ENCODE results near the gene EFNA2. TPM values are rescaled to one million over a fixed set of nuclear protein-coding genes. Genes with fewer than 3 reads are reported as not detected.

Gene EFNA2
- total RNA-seq, 1 experiment from 2014 or later, result 11.4 TPM

DNA sequence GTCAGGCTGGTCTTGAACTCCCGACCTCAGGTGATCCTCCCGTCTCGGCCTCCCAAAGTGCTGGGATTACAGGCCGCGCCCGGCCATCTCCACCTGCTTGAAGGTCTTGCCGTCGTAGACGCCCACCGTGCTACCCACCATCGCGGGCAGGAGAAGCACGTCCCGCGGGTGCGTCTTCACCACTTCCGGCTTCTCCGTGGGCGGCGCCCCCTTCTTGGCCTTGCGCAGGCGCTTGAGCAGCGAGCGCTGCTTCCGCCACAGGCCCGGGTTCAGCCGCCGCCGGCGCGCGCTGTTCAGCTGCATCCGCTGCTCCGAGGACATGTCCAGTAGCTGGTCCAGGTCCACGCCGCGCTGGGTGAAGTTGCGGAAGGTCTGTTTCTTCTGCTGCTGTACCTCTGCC lies 21.6 kb downstream of the EFNA2 start:
- H3K4me1 Mint-ChIP-seq, result no peaks in the 10 kb centered on the region

DNA sequence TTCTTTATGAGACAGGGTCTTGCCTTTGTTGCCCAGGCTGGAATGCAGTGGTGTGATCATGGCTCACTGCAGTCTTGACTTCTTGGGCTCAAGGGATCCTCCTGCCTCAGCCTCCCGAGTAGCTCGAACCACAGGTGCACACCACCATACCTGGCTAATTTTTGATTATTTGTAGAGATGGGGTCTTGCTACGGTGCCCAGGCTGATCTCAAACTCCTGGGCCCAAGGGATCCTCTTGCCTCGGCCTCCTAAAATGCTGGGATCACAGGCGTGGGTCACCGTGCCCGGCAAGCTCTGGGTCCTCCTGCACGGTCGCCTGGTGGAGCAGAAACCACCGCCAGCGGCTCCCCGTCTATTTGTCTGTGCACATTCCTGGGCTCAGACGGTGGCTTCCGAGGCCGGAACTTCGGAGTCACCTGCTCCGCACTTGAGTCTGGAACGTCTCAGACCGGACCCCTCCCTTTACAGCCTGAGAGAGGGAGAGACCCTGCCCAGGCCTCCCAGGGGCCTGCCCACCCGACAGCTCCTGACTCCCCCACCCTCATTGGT lies 22.2 kb downstream of the EFNA2 start:
- ATAC-seq, result no peak
- Mint-ChIP-seq H3K4me1 (no peaks in the 10 kb centered on the region), H3K4me3 (no peak overlapping the region), H3K27me3 (ENCODE audit: low read depth) (no peaks in the 10 kb centered on the region), H3K9me3 (no peaks in the 10 kb centered on the region), H3K36me3 (no peaks in the 10 kb centered on the region), H3K27ac (no peak overlapping the region)
- ChIA-PET POLR2A (no interaction called here), CTCF (no interaction called here)
- TF ChIP-seq, protein P1, sequence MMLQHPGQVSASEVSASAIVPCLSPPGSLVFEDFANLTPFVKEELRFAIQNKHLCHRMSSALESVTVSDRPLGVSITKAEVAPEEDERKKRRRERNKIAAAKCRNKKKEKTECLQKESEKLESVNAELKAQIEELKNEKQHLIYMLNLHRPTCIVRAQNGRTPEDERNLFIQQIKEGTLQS (CRISPR knock-in tag; conservative IDR thresholded peaks at IDR 0.05), result no peak
- TF ChIP-seq RORB (CRISPR knock-in tag; IDR thresholded peaks at IDR 0.05) (no peak), ZNF121 (CRISPR knock-in tag; IDR thresholded peaks at IDR 0.05) (peak; percentile 69; the same call in 1 of the 2 replicates), SP1 (CRISPR knock-in tag; conservative IDR thresholded peaks at IDR 0.05) (no peak)
- DNase-seq (ENCODE audit: low spot score), result no peak

More for the DNA sequence above, 21.6 kb downstream of the EFNA2 start:
- Mint-ChIP-seq H3K4me3 (no peak overlapping the region), H3K36me3 (no peaks in the 10 kb centered on the region), H3K27ac (no peak overlapping the region), H3K27me3 (ENCODE audit: low read depth) (no peaks in the 10 kb centered on the region), H3K9me3 (no peaks in the 10 kb centered on the region)
- no peak for TF ChIP-seq KAT7 (CRISPR knock-in tag; IDR thresholded peaks at IDR 0.05; ENCODE audit: borderline replicate concordance)
- no peak for TF ChIP-seq GTF2I (CRISPR knock-in tag; conservative IDR thresholded peaks at IDR 0.05)
- no peak for TF ChIP-seq GRHL2 (CRISPR knock-in tag; IDR thresholded peaks at IDR 0.05; ENCODE audit: insufficient replicate concordance, severe bottlenecking)
- no peak for TF ChIP-seq ZBTB21 (CRISPR knock-in tag; IDR thresholded peaks at IDR 0.05; ENCODE audit: borderline replicate concordance)
- TF ChIP-seq ZNF671 (CRISPR knock-in tag; IDR thresholded peaks at IDR 0.05), result no peak
- TF ChIP-seq FOXK1 (CRISPR knock-in tag; IDR thresholded peaks at IDR 0.05), result no peak
- TF ChIP-seq IRF2 (CRISPR knock-in tag; IDR thresholded peaks at IDR 0.05; ENCODE audit: borderline replicate concordance, low read depth), result no peak
- no peak for TF ChIP-seq ZNF121 (CRISPR knock-in tag; IDR thresholded peaks at IDR 0.05)
- TF ChIP-seq SP1 (CRISPR knock-in tag; conservative IDR thresholded peaks at IDR 0.05), result no peak
- no peak for TF ChIP-seq ESRRA (CRISPR knock-in tag; IDR thresholded peaks at IDR 0.05; ENCODE audit: borderline replicate concordance)
- TF ChIP-seq, protein P2, sequence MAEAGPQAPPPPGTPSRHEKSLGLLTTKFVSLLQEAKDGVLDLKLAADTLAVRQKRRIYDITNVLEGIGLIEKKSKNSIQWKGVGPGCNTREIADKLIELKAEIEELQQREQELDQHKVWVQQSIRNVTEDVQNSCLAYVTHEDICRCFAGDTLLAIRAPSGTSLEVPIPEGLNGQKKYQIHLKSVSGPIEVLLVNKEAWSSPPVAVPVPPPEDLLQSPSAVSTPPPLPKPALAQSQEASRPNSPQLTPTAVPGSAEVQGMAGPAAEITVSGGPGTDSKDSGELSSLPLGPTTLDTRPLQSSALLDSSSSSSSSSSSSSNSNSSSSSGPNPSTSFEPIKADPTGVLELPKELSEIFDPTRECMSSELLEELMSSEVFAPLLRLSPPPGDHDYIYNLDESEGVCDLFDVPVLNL (CRISPR knock-in tag; IDR thresholded peaks at IDR 0.05; ENCODE audit: borderline replicate concordance, low read depth), result no peak
- TF ChIP-seq, protein P1 (CRISPR knock-in tag; conservative IDR thresholded peaks at IDR 0.05), result no peak
- no peak for TF ChIP-seq JAZF1 (CRISPR knock-in tag; IDR thresholded peaks at IDR 0.05)
- TF ChIP-seq CREB1 (CRISPR knock-in tag; IDR thresholded peaks at IDR 0.05), result no peak
- no peak for TF ChIP-seq EMX1 (CRISPR knock-in tag; IDR thresholded peaks at IDR 0.05)
- TF ChIP-seq, protein P3, sequence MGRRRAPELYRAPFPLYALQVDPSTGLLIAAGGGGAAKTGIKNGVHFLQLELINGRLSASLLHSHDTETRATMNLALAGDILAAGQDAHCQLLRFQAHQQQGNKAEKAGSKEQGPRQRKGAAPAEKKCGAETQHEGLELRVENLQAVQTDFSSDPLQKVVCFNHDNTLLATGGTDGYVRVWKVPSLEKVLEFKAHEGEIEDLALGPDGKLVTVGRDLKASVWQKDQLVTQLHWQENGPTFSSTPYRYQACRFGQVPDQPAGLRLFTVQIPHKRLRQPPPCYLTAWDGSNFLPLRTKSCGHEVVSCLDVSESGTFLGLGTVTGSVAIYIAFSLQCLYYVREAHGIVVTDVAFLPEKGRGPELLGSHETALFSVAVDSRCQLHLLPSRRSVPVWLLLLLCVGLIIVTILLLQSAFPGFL (CRISPR knock-in tag; IDR thresholded peaks at IDR 0.05; ENCODE audit: borderline replicate concordance), result no peak
- TF ChIP-seq, protein P4, sequence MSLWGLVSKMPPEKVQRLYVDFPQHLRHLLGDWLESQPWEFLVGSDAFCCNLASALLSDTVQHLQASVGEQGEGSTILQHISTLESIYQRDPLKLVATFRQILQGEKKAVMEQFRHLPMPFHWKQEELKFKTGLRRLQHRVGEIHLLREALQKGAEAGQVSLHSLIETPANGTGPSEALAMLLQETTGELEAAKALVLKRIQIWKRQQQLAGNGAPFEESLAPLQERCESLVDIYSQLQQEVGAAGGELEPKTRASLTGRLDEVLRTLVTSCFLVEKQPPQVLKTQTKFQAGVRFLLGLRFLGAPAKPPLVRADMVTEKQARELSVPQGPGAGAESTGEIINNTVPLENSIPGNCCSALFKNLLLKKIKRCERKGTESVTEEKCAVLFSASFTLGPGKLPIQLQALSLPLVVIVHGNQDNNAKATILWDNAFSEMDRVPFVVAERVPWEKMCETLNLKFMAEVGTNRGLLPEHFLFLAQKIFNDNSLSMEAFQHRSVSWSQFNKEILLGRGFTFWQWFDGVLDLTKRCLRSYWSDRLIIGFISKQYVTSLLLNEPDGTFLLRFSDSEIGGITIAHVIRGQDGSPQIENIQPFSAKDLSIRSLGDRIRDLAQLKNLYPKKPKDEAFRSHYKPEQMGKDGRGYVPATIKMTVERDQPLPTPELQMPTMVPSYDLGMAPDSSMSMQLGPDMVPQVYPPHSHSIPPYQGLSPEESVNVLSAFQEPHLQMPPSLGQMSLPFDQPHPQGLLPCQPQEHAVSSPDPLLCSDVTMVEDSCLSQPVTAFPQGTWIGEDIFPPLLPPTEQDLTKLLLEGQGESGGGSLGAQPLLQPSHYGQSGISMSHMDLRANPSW (CRISPR knock-in tag; conservative IDR thresholded peaks at IDR 0.05; ENCODE audit: low read depth), result no peak
- no peak for TF ChIP-seq TEAD4 (CRISPR knock-in tag; IDR thresholded peaks at IDR 0.05)
- DNase-seq (ENCODE audit: low spot score), result no peak
- ChIA-PET CTCF (no interaction called here), POLR2A (no interaction called here)
- ATAC-seq, result no peak

Measured in WTC11 (cell line).